HG03520 (cell line): ENCODE results near the gene SREBF1.

ENCODE experiments used
- ATAC-seq: cut with Tn5 transposase; IDR thresholded peaks from one replicate; pipeline ENCODE4 v1.9.1; 2021; ENCODE audit warnings: mild to moderate bottlenecking, moderate library complexity; ENCODE audit not compliant: unreplicated experiment

The SREBF1 gene

GRCh38 chr17:17842111-17842876 lies 5.5 kb upstream of the SREBF1 start:
- ATAC-seq = no peak

- ATAC-seq = no peak
These were observed 4.8 kb upstream of the SREBF1 start for GRCh38 chr17:17841601-17842025.

GRCh38 chr17:17840751-17841591 lies 4.2 kb upstream of the SREBF1 start:
- ATAC-seq = no peak

GRCh38 chr17:17839791-17840707 lies 3.3 kb upstream of the SREBF1 start:
- no peak for ATAC-seq

GRCh38 chr17:17837966-17838962 lies 1.5 kb upstream of the SREBF1 start:
- no peak for ATAC-seq

GRCh38 chr17:17837380-17837821 lies 615 bp upstream of the SREBF1 start:
- ATAC-seq = no peak

GRCh38 chr17:17836250-17836817 lies 452 bp downstream of the SREBF1 start:
- peak; percentile 69 for ATAC-seq

- no peak for ATAC-seq
These were observed 1.2 kb downstream of the SREBF1 start for GRCh38 chr17:17835415-17836249.

GRCh38 chr17:17834974-17835373 lies 1.8 kb downstream of the SREBF1 start:
- ATAC-seq = no peak

- ATAC-seq = no peak
These were observed 3.0 kb downstream of the SREBF1 start for GRCh38 chr17:17833658-17834357.

- no peak for ATAC-seq
These were observed 4.8 kb downstream of the SREBF1 start for GRCh38 chr17:17832032-17832363.

- no peak for ATAC-seq
These were observed 5.4 kb downstream of the SREBF1 start for GRCh38 chr17:17831208-17832031.

- ATAC-seq = no peak
These were observed 6.0 kb downstream of the SREBF1 start for GRCh38 chr17:17830740-17831207.

- no peak for ATAC-seq
These were observed 6.6 kb downstream of the SREBF1 start for GRCh38 chr17:17830269-17830567.

GRCh38 chr17:17827826-17828621 lies 8.8 kb downstream of the SREBF1 start:
- no peak for ATAC-seq
